Measurements from ENCODE around the gene KCNJ16.

Gene KCNJ16

DNA sequence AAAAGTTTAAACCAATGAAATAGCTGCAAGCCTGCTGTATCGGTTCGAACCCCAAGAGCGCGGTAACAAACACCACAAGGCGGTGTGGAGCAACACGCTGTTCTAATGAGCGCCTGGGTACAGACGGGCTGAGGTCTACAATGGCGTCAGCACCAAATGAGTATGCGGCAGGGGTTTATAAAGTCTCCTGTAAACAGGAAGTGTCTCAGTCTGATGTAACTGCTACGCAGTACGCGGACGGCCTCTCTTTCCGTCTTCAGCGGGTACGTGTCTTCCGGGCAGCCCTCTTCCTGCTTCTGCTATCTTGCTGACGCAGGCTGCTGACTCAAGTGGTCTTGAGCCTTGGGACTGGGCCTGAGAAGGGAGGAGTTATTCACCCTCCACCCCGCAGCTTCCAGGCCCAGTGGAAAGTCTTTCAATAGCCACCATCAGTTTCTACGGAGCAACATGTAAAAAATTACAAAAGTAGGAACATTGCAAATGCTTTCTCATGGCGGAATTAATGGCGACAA lies 53.8 kb downstream of the KCNJ16 start:
- no peak for DNase-seq (ENCODE audit: low read depth in 3 of 3)

GRCh38 chr17:70130289-70130688 lies 55.3 kb downstream of the KCNJ16 start:
- DNase-seq (ENCODE audit: low read depth in 3 of 3): no peak

DNA sequence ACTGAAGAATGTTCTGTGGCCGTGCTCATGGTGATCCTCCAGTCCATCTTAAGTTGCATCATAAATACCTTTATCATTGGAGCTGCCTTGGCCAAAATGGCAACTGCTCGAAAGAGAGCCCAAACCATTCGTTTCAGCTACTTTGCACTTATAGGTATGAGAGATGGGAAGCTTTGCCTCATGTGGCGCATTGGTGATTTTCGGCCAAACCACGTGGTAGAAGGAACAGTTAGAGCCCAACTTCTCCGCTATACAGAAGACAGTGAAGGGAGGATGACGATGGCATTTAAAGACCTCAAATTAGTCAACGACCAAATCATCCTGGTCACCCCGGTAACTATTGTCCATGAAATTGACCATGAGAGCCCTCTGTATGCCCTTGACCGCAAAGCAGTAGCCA lies 57.5 kb downstream of the KCNJ16 start:
- DNase-seq (ENCODE audit: low read depth in 3 of 3): no peak

DNA sequence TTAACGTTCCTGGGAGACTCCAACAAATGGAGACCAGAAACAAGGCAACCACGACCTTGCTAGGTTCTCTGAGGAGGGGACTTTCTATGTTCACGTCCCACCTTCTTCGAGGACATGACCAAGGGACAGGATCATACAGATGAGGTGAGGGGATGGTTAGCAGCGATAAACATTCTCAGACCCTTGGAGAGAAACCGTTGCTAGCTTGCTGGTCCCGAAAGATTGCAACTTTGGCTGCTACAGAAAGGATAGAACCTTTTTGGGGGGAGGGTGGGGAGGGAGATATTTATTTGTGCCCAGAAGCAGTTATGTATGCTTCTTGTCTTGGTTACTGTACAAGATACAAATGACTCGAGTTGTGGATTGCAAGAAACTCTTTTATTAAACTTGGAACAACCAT lies 59.0 kb downstream of the KCNJ16 start:
- DNase-seq (ENCODE audit: low read depth in 3 of 3): no peak

- DNase-seq (ENCODE audit: low read depth in 3 of 3): no peak
These were observed 59.8 kb downstream of the KCNJ16 start for GRCh38 chr17:70134777-70135176.

- no peak for DNase-seq (ENCODE audit: low read depth in 3 of 3)
These were observed 61.1 kb downstream of the KCNJ16 start for GRCh38 chr17:70136131-70136530.

DNA sequence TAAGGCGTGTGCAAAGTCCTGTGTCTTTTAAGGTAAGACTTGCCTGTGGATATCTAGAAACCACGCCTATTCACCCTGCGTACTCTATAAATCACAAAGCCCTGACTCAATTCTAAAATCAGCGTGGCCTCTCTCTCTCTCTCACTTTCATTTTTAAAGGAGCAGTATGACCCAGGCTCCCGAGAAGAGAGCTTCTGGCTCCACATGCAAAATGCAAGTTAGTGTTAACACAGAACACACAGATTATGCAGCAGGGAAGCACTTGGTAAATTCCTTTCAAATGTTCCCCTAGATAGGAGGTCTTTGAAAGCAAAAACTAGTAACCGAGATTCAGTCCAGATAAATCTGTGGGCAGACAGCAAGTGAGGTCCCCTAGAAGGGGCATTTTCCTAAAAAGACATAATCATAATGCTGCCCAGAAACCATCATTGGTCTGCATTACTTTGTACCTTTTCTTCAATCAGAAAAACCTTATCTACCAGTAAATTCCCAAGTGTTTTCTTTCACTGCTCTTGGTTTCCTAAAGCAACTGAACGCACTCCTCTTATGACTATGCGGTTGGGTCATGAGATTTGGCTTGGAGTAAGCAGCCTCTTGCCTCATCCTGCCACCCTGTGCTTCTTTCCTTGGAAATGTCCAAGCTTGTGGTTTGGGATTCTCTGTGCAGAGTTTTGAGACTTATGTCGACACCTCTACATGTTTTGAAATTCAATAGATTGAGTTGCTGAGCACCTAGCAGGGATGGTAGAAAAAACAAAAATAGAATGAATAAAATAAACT lies 62.6 kb downstream of the KCNJ16 start:
- peak in 2 of 3 donors; percentile 11 to 15 for DNase-seq (ENCODE audit: low read depth in 3 of 3)

DNA sequence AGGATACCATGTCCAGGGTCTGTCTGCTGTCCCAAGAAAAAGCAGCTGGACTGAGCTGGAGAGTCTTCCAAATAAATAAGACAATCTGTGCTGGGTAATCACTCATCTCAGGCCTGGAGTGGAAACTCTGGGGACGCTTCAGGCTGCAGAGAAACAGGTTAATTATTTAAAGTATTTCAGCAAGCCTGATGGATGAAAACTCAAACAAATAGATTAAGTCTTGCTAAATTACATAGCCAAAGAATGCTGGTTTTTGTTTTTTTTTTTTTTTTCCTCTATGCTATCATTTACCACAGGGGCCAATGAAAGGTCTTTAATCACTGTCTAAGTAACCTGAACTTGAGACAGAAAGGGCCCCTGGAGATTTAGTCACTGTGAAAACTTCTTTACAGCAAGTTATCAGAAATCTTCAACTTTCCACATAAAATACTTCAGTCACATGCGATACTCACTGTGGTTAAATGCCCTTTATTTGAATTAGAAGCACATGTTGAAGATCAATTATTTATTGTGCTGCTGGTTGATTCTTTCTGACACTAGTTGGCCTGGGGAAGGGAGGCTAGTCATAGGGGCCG lies 63.4 kb downstream of the KCNJ16 start:
- no peak for DNase-seq (ENCODE audit: low read depth in 3 of 3)

DNA sequence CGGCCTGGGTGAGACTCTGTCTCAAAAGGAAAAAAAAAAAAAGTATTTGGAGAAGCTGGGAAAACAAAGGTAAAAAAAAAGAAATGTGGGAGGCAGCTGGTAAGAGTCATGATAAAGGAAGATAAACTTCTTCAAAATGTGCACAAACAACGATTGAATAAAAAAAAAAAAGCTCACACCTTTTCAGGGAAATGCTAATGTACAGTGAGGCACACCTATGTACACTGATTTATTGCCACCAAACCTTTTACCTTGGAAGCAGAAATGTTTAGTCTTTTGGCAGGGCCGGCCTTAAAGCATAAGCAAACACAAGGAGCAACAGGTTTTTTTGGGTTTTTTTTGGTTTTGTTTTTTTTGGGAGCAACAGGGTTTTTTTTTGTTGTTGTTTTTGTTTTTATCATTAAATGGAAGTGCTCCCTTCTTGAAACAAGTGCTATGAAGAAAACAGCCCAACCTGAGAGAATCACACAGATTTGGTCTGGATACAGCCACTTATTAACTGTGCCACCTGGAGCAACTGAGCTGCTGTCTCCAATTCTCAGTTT lies 64.5 kb downstream of the KCNJ16 start:
- no peak for DNase-seq (ENCODE audit: low read depth in 3 of 3)

DNA sequence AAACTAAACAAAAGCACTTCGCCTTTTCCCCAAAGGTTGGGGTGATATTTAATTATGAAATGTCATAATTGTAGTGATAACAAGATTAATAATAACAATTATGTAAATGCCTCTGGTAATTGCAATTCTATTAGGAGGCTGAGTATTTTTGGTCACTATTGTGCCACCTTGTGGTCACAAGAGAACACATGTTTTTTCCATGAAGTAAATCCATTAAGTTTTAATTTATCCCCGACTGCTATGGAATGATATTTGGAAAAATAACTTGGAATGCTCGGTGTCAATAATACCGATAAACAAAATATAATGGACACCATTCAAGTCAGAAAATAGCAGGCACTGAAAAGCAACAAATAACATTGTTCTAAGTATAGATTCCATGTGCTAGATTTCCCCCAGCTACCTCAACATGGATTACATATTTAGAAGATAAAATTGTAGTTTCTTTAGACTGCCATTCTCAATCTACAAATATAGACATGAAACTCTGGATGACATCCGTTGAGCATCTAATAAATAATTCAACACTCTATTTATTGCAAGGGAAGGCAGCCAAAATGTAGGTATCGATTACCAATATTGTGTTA lies 69.3 kb downstream of the KCNJ16 start:
- DNase-seq (ENCODE audit: low read depth in 3 of 3): no peak

- no peak for DNase-seq (ENCODE audit: low read depth in 3 of 3)
These were observed 78.2 kb downstream of the KCNJ16 start for GRCh38 chr17:70153210-70153609.

DNA sequence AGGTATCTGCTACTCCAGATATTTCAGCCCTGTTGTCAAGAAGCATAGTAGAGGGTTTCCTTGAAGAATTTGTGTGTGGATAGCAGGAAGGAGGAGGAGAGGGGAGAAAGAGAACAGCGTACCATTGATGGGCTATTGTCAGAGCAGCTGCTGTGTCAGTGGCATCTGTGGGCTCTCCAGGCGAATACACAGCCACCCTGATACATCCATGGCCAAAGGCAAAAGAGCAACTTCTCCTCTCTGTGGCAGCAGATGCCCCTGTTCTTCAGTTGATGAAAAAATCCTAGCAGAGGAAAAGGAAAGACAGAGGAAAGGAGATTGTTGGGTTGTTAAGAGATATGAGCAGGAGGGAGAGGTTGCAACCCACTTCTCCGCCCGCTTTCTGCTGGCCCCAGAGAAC lies 82.1 kb downstream of the KCNJ16 start:
- DNase-seq (ENCODE audit: low read depth in 3 of 3): no peak

- no peak for DNase-seq (ENCODE audit: low read depth in 3 of 3)
These were observed 83.2 kb downstream of the KCNJ16 start for GRCh38 chr17:70158180-70158579.

- DNase-seq (ENCODE audit: low read depth in 3 of 3): no peak
These were observed 83.6 kb downstream of the KCNJ16 start for GRCh38 chr17:70158591-70158990.

- DNase-seq (ENCODE audit: low read depth in 3 of 3): no peak
These were observed 85.0 kb downstream of the KCNJ16 start for GRCh38 chr17:70159980-70160379.

GRCh38 chr17:70161519-70161918 lies 86.5 kb downstream of the KCNJ16 start:
- DNase-seq (ENCODE audit: low read depth in 3 of 3): no peak

GRCh38 chr17:70165383-70165782 lies 90.4 kb downstream of the KCNJ16 start:
- DNase-seq (ENCODE audit: low read depth in 3 of 3): no peak

DNA sequence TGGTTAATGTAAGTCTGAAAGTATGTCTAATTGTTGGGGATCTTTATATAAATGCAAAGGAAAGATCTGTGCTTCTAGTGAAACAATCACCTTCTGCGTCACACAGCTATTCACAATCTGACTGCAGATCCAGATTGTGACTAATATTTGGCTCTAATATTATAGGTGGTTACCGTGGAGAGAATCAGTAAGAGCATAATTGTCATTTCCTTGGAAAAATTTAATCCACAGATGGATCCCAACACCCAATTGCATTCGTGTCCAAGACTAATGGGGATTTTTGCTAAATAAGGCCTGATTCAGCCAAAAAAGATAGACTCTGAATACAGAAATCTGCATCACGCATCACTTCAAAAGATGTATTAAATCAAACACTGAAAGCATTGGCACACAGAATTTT lies 91.6 kb downstream of the KCNJ16 start:
- DNase-seq (ENCODE audit: low read depth in 3 of 3): no peak

- no peak for DNase-seq (ENCODE audit: low read depth in 3 of 3)
These were observed 93.3 kb downstream of the KCNJ16 start for GRCh38 chr17:70168044-70168976.

- peak; percentile 15 to 36 (median 21) for DNase-seq (ENCODE audit: low read depth in 3 of 3)
These were observed 94.1 kb downstream of the KCNJ16 start, which contains the start of gene KCNJ2 for GRCh38 chr17:70168977-70169708. Gene KCNJ2 (plus strand): TSS chr17:70169532. CDS start chr17:70175040, 5,508 bp downstream.

Measured in stimulated activated CD4-positive, alpha-beta T cell treated with anti-CD3 and anti-CD28 coated beads, TNF-alpha, amount 100 ng/mL, for 48 hours (primary cell).